Activated T-cell treated with anti-CD3 and anti-CD28 coated beads for 4 hours (primary cell): Measurements from ENCODE around the gene BTBD6.

ENCODE experiments used
- DNase-seq: peaks from one replicate; pipeline ENCODE4 v3.0.0-alpha.2; 2020

The BTBD6 gene

GRCh38 chr14:105211758-105212089 lies 36.6 kb upstream of the BTBD6 start:
- DNase-seq, result no peak

GRCh38 chr14:105212541-105213300 lies 35.6 kb upstream of the BTBD6 start:
- no peak for DNase-seq

GRCh38 chr14:105213361-105213760 lies 35.0 kb upstream of the BTBD6 start:
- no peak for DNase-seq

GRCh38 chr14:105214324-105214915 lies 33.9 kb upstream of the BTBD6 start:
- DNase-seq, result no peak

- no peak for DNase-seq
Measured at GRCh38 chr14:105215602-105216001, 32.7 kb upstream of the BTBD6 start.

GRCh38 chr14:105216490-105217247 lies 31.7 kb upstream of the BTBD6 start:
- no peak for DNase-seq

GRCh38 chr14:105217774-105218173 lies 30.6 kb upstream of the BTBD6 start:
- DNase-seq, result no peak

GRCh38 chr14:105218611-105219010 lies 29.7 kb upstream of the BTBD6 start:
- no peak for DNase-seq

- DNase-seq, result no peak
Measured at GRCh38 chr14:105219043-105219612, 29.2 kb upstream of the BTBD6 start.

- DNase-seq, result no peak
Measured at GRCh38 chr14:105219753-105220152, 28.6 kb upstream of the BTBD6 start.

GRCh38 chr14:105220699-105221597 lies 27.4 kb upstream of the BTBD6 start:
- DNase-seq, result no peak

- no peak for DNase-seq
Measured at GRCh38 chr14:105221598-105222178, 26.6 kb upstream of the BTBD6 start.

- no peak for DNase-seq
Measured at GRCh38 chr14:105223260-105223659, 25.1 kb upstream of the BTBD6 start.

- no peak for DNase-seq
Measured at GRCh38 chr14:105223770-105224544, 24.4 kb upstream of the BTBD6 start.

- DNase-seq, result no peak
Measured at GRCh38 chr14:105224845-105225570, 23.3 kb upstream of the BTBD6 start.

GRCh38 chr14:105226198-105226597 lies 22.1 kb upstream of the BTBD6 start:
- DNase-seq, result no peak

- DNase-seq, result no peak
Measured at GRCh38 chr14:105227346-105227745, 21.0 kb upstream of the BTBD6 start.

GRCh38 chr14:105228562-105228961 lies 19.8 kb upstream of the BTBD6 start:
- no peak for DNase-seq

GRCh38 chr14:105229099-105229655 lies 19.2 kb upstream of the BTBD6 start:
- DNase-seq, result no peak

GRCh38 chr14:105240811-105241576 lies 7.3 kb upstream of the BTBD6 start:
- no peak for DNase-seq
